Peyer's patch (tissue), 4 donors: ENCODE results near the gene CXCL16. TPM values are rescaled to one million over a fixed set of nuclear protein-coding genes. Genes with fewer than 3 reads are reported as not detected.

ENCODE experiments used
- DNase-seq, 3 donors: peaks; one replicate each; pipeline ENCODE4 v3.0.0-alpha.2; 2017 to 2019
- H3K27ac ChIP-seq, 4 donors: fragments of 200-600 bp; sonication (generic); one replicate each; pipeline ENCODE4 v1.5.1; 2016 to 2019
- H3K27me3 ChIP-seq, 2 donors: fragments of 200-600 bp; sonication (generic); one replicate each; pipeline ENCODE4 v1.5.1; 2019
- H3K36me3 ChIP-seq, 3 donors: fragments of 200-600 bp; sonication (generic); one replicate each; pipeline ENCODE4 v1.5.1; 2016 to 2019
- H3K4me1 ChIP-seq, 4 donors: fragments of 200-600 bp; sonication (generic); one replicate each; pipeline ENCODE4 v1.5.1; 2016 to 2019
- H3K4me3 ChIP-seq, 4 donors: fragments of 200-600 bp; sonication (generic); 1 replicate in 3 of 4; 2 replicates in 1 of 4; pipeline ENCODE4 v1.5.1; 2016 to 2019; ENCODE audit warnings: mild to moderate bottlenecking in 1 of 4
- H3K9me3 ChIP-seq, 4 donors: fragments of 200-600 bp; sonication (generic); one replicate each; pipeline ENCODE4 v1.5.1; 2016 to 2019; ENCODE audit warnings: mild to moderate bottlenecking in 1 of 4
- POLR2A ChIP-seq, 2 donors: fragments of 450-650 bp; IDR thresholded peaks; one replicate each; pipeline ENCODE4 v1.5.1; 2017; ENCODE audit warnings: antibody characterized with exemption in 2 of 2, mild to moderate bottlenecking in 2 of 2, moderate library complexity in 2 of 2
- total RNA-seq, 4 donors: library from RNA; depleted of rRNA; stranded (reverse); fragments of >200 nt; gene quantifications; one replicate each; pipeline ENCODE4 v1.1.0, GENCODE V29; 2016
- TF ChIP-seq, protein P1 (sequence below), 6 experiments: fragments of 450-650 bp in 4 of 6; fragments of 200-600 bp in 2 of 6; sonication (generic) in 1 of 6; IDR thresholded peaks; one replicate each; pipeline ENCODE4 v1.5.1; 2017 to 2019; ENCODE audit warnings: antibody characterized with exemption in 6 of 6, mild to moderate bottlenecking in 3 of 6, moderate library complexity in 1 of 6

Gene CXCL16
- total RNA-seq, 4 donors from 2014 or later, result 24.8 to 33.1 (median 28.0) TPM

GRCh38 chr17:4742133-4742532 lies 2.4 kb upstream of the CXCL16 start:
- Histone ChIP-seq H3K27me3 (peaks cover 0 to 3% of the 10 kb centered on the region in 2 donors), H3K4me3 (no peak overlapping the region), H3K9me3 (no peaks in the 10 kb centered on the region), H3K27ac (no peak overlapping the region), H3K36me3 (no peaks in the 10 kb centered on the region), H3K4me1 (peaks cover 0 to 13% (median 0%) of the 10 kb centered on the region in 4 donors)
- TF ChIP-seq, protein P1, sequence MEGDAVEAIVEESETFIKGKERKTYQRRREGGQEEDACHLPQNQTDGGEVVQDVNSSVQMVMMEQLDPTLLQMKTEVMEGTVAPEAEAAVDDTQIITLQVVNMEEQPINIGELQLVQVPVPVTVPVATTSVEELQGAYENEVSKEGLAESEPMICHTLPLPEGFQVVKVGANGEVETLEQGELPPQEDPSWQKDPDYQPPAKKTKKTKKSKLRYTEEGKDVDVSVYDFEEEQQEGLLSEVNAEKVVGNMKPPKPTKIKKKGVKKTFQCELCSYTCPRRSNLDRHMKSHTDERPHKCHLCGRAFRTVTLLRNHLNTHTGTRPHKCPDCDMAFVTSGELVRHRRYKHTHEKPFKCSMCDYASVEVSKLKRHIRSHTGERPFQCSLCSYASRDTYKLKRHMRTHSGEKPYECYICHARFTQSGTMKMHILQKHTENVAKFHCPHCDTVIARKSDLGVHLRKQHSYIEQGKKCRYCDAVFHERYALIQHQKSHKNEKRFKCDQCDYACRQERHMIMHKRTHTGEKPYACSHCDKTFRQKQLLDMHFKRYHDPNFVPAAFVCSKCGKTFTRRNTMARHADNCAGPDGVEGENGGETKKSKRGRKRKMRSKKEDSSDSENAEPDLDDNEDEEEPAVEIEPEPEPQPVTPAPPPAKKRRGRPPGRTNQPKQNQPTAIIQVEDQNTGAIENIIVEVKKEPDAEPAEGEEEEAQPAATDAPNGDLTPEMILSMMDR (IDR thresholded peaks at IDR 0.05), result no peak
- no peak for TF ChIP-seq POLR2A (IDR thresholded peaks at IDR 0.05)
- no peak for DNase-seq

DNA sequence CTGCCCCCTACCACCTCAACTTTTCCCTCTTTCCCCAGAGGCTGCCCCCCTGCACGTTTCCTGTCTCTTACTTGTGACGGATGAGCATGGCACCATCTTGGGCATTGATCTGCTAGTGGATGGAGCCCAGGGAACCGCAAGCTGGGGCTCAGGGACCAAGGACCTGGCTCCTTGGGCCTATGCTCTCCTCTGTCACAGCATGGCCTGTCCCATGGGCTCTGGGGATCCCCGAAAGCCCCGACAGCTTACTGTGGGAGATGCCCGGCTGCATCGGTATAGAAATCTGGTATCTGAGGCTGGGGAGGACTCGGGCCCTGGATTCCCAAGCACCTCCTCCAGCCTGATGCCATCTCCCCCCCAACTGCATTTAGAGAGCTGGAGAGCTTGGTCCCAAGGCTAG lies 1.8 kb upstream of the CXCL16 start:
- Histone ChIP-seq H3K36me3 (no peaks in the 10 kb centered on the region), H3K27me3 (peaks cover 0 to 3% of the 10 kb centered on the region in 2 donors), H3K4me1 (peaks cover 0 to 13% (median 0%) of the 10 kb centered on the region in 4 donors), H3K9me3 (no peaks in the 10 kb centered on the region), H3K27ac (no peak overlapping the region), H3K4me3 (no peak overlapping the region)
- DNase-seq, result no peak
- TF ChIP-seq, protein P1 (IDR thresholded peaks at IDR 0.05), result no peak
- no peak for TF ChIP-seq POLR2A (IDR thresholded peaks at IDR 0.05)

GRCh38 chr17:4740584-4740983 lies 856 bp upstream of the CXCL16 start:
- peaks cover 0 to 11% (median 0%) of the 10 kb centered on the region in 4 donors for H3K4me1 ChIP-seq
- H3K27ac ChIP-seq, result no peak overlapping the region
- TF ChIP-seq POLR2A (IDR thresholded peaks at IDR 0.05), result no peak
- TF ChIP-seq, protein P1 (IDR thresholded peaks at IDR 0.05), result no peak
- H3K4me3 ChIP-seq, result no peak overlapping the region
- H3K36me3 ChIP-seq, result no peaks in the 10 kb centered on the region
- no peaks in the 10 kb centered on the region for H3K9me3 ChIP-seq
- DNase-seq, result no peak
- H3K27me3 ChIP-seq, result peaks cover 0 to 1% of the 10 kb centered on the region in 2 donors

DNA sequence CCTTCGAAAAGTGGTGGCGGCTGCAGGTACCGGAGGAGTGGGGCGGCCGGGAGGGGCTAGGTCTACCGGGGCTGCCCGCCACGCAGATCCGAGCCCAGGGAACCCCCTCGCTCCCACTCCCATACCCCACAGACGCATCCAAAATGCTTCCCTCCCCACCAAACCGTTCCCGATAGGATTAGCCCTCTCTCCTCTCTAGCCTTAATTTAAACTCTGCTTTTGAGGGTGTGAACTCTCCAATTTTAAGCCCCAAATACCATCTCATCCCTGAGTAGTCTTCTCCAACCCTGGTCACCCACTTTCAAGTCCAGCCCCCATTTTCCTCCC lies 260 bp upstream of the CXCL16 start:
- Histone ChIP-seq H3K27ac (peak overlapping the region in 3 of 4 donors; percentile 61 to 83 (median 66)), H3K4me1 (peaks cover 0 to 5% (median 0%) of the 10 kb centered on the region in 4 donors), H3K27me3 (no peaks in the 10 kb centered on the region), H3K9me3 (no peaks in the 10 kb centered on the region), H3K4me3 (peak overlapping the region; percentile 55 to 83 (median 77)), H3K36me3 (peaks cover 0 to 2% (median 0%) of the 10 kb centered on the region in 3 donors)
- TF ChIP-seq POLR2A (IDR thresholded peaks at IDR 0.05), result no peak
- TF ChIP-seq, protein P1 (IDR thresholded peaks at IDR 0.05), result no peak
- DNase-seq, result no peak

- no peaks in the 10 kb centered on the region for H3K9me3 ChIP-seq
- H3K4me1 ChIP-seq, result peaks cover 0 to 7% (median 2%) of the 10 kb centered on the region in 4 donors
- peak overlapping the region; percentile 61 to 83 (median 68) for H3K27ac ChIP-seq
- DNase-seq, result peak; percentile 28 to 70 (median 67)
- peaks cover 0 to 9% (median 0%) of the 10 kb centered on the region in 3 donors for H3K36me3 ChIP-seq
- peak overlapping the region; percentile 55 to 83 (median 77) for H3K4me3 ChIP-seq
- TF ChIP-seq, protein P1 (IDR thresholded peaks at IDR 0.05), result no peak
- TF ChIP-seq POLR2A (IDR thresholded peaks at IDR 0.05), result peak in 1 of 2 donors; percentile 13
- H3K27me3 ChIP-seq, result no peaks in the 10 kb centered on the region
Measured at GRCh38 chr17:4738136-4739121, 1.3 kb downstream of the CXCL16 start.
